ENCODE results near the gene RSAD1.

- TF ChIP-seq CTCF (IDR thresholded peaks at IDR 0.05) (no peak), EP300 (IDR thresholded peaks at IDR 0.05) (no peak), POLR2A (IDR thresholded peaks at IDR 0.05) (no peak)
Measured at GRCh38 chr17:50532452-50533024, 53.9 kb downstream of the RSAD1 start, which contains the start of gene EPN3.

Measured in gastroesophageal sphincter (tissue), 3 donors.